MCF 10A (cell line): ENCODE results near the gene TIAM1. TPM values are rescaled to one million over a fixed set of nuclear protein-coding genes. Genes with fewer than 3 reads are reported as not detected.

Experiments used
- BruUV-seq: library from RNA; stranded (reverse); fragments of 400-500 nt; replicated peaks from 2 replicates; lab custom pipeline; 2021; lab: Mats Ljungman, UMichigan
- CTCF ChIA-PET: fragments of 300-600 bp; sonication (Branson Sonifier 250); formaldehyde crosslinking; extraction: SDS; loops from one replicate; lab custom pipeline; 2021; ENCODE audit warnings: antibody characterized with exemption, inconsistent platforms; lab: Yijun Ruan, JAX
- POLR2A ChIA-PET: fragments of 300-600, 350-650 bp; sonication (Branson Sonifier 250); formaldehyde crosslinking; extraction: SDS; loops from one replicate; lab custom pipeline; 2020; ENCODE audit warnings: antibody characterized with exemption, inconsistent platforms; lab: Yijun Ruan, JAX
- DNase-seq: peaks from one replicate; pipeline ENCODE4 v3.0.0-alpha.2; 2018; ENCODE audit not compliant: unreplicated experiment
- H3K27ac Mint-ChIP-seq: one replicate; pipeline ENCODE4 v1.8.0; 2022; ENCODE audit warnings: mild to moderate bottlenecking, low read depth, mixed read lengths; ENCODE audit not compliant: unreplicated experiment
- H3K27me3 Mint-ChIP-seq: one replicate; pipeline ENCODE4 v1.8.0; 2022; ENCODE audit warnings: mixed read lengths; ENCODE audit not compliant: insufficient read depth, unreplicated experiment
- H3K36me3 Mint-ChIP-seq: one replicate; pipeline ENCODE4 v1.8.0; 2022; ENCODE audit warnings: mild to moderate bottlenecking, moderate library complexity, mixed read lengths; ENCODE audit not compliant: insufficient read depth, unreplicated experiment
- H3K4me1 Mint-ChIP-seq: one replicate; pipeline ENCODE4 v1.8.0; 2022; ENCODE audit warnings: mixed read lengths; ENCODE audit not compliant: insufficient read depth, unreplicated experiment
- H3K4me3 Mint-ChIP-seq: one replicate; pipeline ENCODE4 v1.8.0; 2022; ENCODE audit warnings: mild to moderate bottlenecking, moderate library complexity, mixed read lengths; ENCODE audit not compliant: unreplicated experiment
- H3K9me3 Mint-ChIP-seq: one replicate; pipeline ENCODE4 v1.8.0; 2022; ENCODE audit warnings: mixed read lengths; ENCODE audit not compliant: unreplicated experiment
- intact Hi-C: fragments of 100-400 bp; cut with micrococcal nuclease; formaldehyde crosslinking; loops from 2 replicates; pipeline ENCODE4 v1.14.1; 2022
- total RNA-seq: library from RNA; stranded (reverse); gene quantifications from 2 replicates; pipeline ENCODE4 v1.2.3, GENCODE V29; 2022
- TF ChIP-seq, protein P1 (sequence below): fragments of 200-600 bp; IDR thresholded peaks from one replicate; pipeline ENCODE4 v1.8.0; 2022; ENCODE audit warnings: antibody characterized with exemption, mild to moderate bottlenecking; ENCODE audit not compliant: unreplicated experiment

The TIAM1 gene
- total RNA-seq, 1 experiment from 2014 or later, result 9.8 TPM

DNA sequence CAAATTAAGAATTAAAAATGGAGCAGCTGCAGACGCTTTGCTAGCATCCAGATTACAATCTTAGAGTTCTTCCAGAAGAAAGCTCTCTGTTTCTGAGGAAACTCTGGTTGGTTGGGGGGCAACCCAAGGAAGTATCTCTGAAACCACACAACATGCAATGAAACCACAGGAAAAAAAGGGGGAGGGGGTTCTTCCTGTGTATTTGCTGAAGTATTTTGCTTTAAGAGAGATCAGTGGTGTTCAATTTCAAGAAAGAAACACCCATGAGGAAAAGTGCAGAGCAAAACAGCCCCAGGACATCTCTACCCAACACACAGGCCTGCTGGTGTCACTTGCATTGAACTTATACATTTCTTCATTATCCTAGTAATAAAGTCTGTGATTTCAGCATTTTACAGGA, 19.7 kb upstream of the TIAM1 start:
- Mint-ChIP-seq H3K9me3 (peaks cover 7% of the 10 kb centered on the region), H3K27ac (no peak overlapping the region), H3K4me1 (peaks cover 6% of the 10 kb centered on the region), H3K4me3 (no peak overlapping the region), H3K36me3 (no peaks in the 10 kb centered on the region), H3K27me3 (no peaks in the 10 kb centered on the region)
- ChIA-PET POLR2A (interaction anchor here (0.8 kb wide), 1 partner anchor 11 kb away, joined by 4 read pairs; no protein-coding TSS in a partner anchor), CTCF (interaction anchor here (0.7 to 0.9 kb wide), 3 partner anchors 64 to 217 kb away, joined by 3 to 5 read pairs (median 4); no protein-coding TSS in a partner anchor)
- DNase-seq, result no peak
- intact Hi-C loops, result no loop called here
- TF ChIP-seq, protein P1, sequence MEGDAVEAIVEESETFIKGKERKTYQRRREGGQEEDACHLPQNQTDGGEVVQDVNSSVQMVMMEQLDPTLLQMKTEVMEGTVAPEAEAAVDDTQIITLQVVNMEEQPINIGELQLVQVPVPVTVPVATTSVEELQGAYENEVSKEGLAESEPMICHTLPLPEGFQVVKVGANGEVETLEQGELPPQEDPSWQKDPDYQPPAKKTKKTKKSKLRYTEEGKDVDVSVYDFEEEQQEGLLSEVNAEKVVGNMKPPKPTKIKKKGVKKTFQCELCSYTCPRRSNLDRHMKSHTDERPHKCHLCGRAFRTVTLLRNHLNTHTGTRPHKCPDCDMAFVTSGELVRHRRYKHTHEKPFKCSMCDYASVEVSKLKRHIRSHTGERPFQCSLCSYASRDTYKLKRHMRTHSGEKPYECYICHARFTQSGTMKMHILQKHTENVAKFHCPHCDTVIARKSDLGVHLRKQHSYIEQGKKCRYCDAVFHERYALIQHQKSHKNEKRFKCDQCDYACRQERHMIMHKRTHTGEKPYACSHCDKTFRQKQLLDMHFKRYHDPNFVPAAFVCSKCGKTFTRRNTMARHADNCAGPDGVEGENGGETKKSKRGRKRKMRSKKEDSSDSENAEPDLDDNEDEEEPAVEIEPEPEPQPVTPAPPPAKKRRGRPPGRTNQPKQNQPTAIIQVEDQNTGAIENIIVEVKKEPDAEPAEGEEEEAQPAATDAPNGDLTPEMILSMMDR, result no peak
- no TSS peak for BruUV-seq

DNA sequence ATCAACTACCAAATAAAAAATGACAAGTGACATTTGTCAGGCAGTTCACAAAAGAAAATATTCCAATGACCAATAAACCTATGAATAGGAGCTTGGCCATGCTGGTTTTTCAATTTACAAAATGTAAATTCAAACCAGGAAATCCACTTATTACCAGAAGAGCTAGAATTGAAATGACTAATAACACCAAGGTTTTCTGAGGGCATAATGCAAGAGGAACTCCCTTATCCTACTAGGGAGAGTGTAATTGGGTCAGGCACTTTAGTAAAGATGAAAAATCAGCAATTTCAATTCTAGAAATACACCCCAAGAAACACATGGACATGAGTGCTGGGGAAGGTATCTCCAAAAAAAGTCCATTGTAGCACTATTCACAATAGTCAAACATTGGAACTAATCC, 16.7 kb upstream of the TIAM1 start:
- Mint-ChIP-seq H3K27ac (no peak overlapping the region), H3K27me3 (no peaks in the 10 kb centered on the region), H3K4me1 (peaks cover 3% of the 10 kb centered on the region), H3K4me3 (no peak overlapping the region), H3K36me3 (no peaks in the 10 kb centered on the region), H3K9me3 (peaks cover 7% of the 10 kb centered on the region)
- TF ChIP-seq, protein P1, result no peak
- POLR2A ChIA-PET, result no interaction called here
- intact Hi-C loops, result no loop called here
- no peak for DNase-seq
- CTCF ChIA-PET, result no interaction called here
- BruUV-seq, result no TSS peak

DNA sequence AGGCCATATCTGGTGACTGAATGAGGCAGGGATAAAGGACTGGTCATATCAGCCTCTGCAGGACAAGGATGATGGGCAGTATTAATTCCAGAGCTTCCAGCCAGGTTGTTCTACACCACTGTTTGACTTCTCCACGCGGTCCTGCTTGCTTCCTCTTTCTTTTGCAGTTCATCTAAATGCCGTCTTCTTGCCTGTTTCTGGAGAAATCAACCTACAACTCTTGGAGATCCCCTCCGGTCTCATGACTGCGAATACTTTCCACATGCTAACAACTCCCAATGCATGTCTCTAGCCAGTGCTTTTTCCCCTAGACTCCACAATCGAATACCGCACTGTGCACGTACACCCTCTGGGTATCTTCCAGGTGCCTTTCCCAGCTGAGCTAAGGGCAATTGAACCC, 14.1 kb upstream of the TIAM1 start:
- Mint-ChIP-seq H3K4me1 (peaks cover 20% of the 10 kb centered on the region), H3K36me3 (no peaks in the 10 kb centered on the region), H3K27me3 (no peaks in the 10 kb centered on the region), H3K27ac (no peak overlapping the region), H3K9me3 (peaks cover 7% of the 10 kb centered on the region), H3K4me3 (no peak overlapping the region)
- DNase-seq, result no peak
- intact Hi-C loops, result no loop called here
- no TSS peak for BruUV-seq
- ChIA-PET POLR2A (interaction anchor here (1.2 kb wide), 1 partner anchor 9 kb away, joined by 4 read pairs; no protein-coding TSS in a partner anchor), CTCF (interaction anchor here (1.2 kb wide), 1 partner anchor 223 kb away, joined by 4 read pairs; no protein-coding TSS in a partner anchor)
- TF ChIP-seq, protein P1, result no peak

DNA sequence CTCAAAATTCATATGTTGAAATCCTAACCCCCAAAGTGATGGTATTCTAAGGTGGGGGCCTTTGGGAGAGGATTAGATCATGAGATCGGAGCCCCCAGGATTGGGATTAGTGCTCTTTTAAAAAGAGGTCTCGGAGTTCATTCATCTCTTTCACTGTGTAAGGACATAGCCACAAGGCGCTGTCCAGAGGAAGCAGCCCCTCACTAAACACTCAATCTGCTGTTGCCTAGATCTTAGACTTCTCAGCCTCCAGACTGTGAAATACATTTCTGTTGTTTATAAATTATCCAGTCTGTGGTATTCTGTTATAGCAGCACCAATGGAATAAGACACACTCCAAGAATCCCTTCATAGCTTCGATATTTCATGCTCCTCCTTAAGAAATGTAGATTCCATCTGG, 12.4 kb upstream of the TIAM1 start:
- peaks cover 23% of the 10 kb centered on the region for H3K4me1 Mint-ChIP-seq
- CTCF ChIA-PET, result interaction anchor here (0.6 to 1.0 kb wide), 2 partner anchors 158 to 225 kb away, joined by 3 to 4 read pairs; no protein-coding TSS in a partner anchor
- no peak for DNase-seq
- H3K27me3 Mint-ChIP-seq, result no peaks in the 10 kb centered on the region
- H3K4me3 Mint-ChIP-seq, result no peak overlapping the region
- H3K9me3 Mint-ChIP-seq, result peaks cover 7% of the 10 kb centered on the region
- no peaks in the 10 kb centered on the region for H3K36me3 Mint-ChIP-seq
- peak overlapping the region; percentile 86 for H3K27ac Mint-ChIP-seq
- TF ChIP-seq, protein P1, result no peak
- BruUV-seq, result no TSS peak
- intact Hi-C loops, result no loop called here
- POLR2A ChIA-PET, result no interaction called here
